DOHH2 (cell line): Measurements from ENCODE around the gene PHLDA1.
"Not testable (repeated sequence)": the region's sequence is repeated elsewhere in the genome, so short reads cannot be mapped to it uniquely, and the experiment has no call there.

Source experiments
- H3F3A ChIP-seq: fragments of 200-600 bp; sonication (generic), shearing (Covaris generic); 2 replicates; pipeline ENCODE4 v1.6.0; 2016; ENCODE audit warnings: antibody characterized with exemption, mild to moderate bottlenecking; ENCODE audit not compliant: control insufficient read depth, insufficient read depth
- H3K27ac ChIP-seq: fragments of 200-600 bp; sonication (generic); 2 replicates; pipeline ENCODE4 v1.5.1; 2014; ENCODE audit warnings: low read depth, mild to moderate bottlenecking, low read length, moderate library complexity
- H3K27me3 ChIP-seq: fragments of 200-600 bp; sonication (generic); 2 replicates; pipeline ENCODE4 v1.6.1; 2014; ENCODE audit warnings: mild to moderate bottlenecking, low read length, mixed read lengths; ENCODE audit not compliant: control insufficient read depth
- H3K36me3 ChIP-seq: fragments of 200-600 bp; sonication (generic); 2 replicates; pipeline ENCODE4 v1.6.1; 2014; ENCODE audit warnings: mild to moderate bottlenecking, low read length, moderate library complexity, mixed read lengths; ENCODE audit not compliant: control insufficient read depth
- H3K4me1 ChIP-seq: fragments of 200-600 bp; sonication (generic); 2 replicates; pipeline ENCODE4 v1.6.1; 2014; ENCODE audit warnings: mild to moderate bottlenecking, low read length, mixed read lengths; ENCODE audit not compliant: control insufficient read depth
- H3K4me2 ChIP-seq: fragments of 200-600 bp; sonication (generic); 2 replicates; pipeline ENCODE4 v1.6.0; 2014; ENCODE audit warnings: mild to moderate bottlenecking, low read length, moderate library complexity
- H3K4me3 ChIP-seq: fragments of 200-600 bp; sonication (generic); 2 replicates; pipeline ENCODE4 v1.5.1; 2014; ENCODE audit warnings: mild to moderate bottlenecking, low read length, mixed read lengths
- H3K79me2 ChIP-seq: fragments of 200-600 bp; sonication (generic); 2 replicates; pipeline ENCODE4 v1.6.1; 2014; ENCODE audit warnings: mild to moderate bottlenecking, low read length, mixed read lengths; ENCODE audit not compliant: control insufficient read depth
- H3K9me2 ChIP-seq: fragments of 200-600 bp; sonication (generic); replicated peaks from 2 replicates; pipeline ENCODE4 v1.6.1; 2014; ENCODE audit warnings: mild to moderate bottlenecking, low read length, mixed read lengths; ENCODE audit not compliant: control insufficient read depth
- H3K9me3 ChIP-seq: fragments of 200-600 bp; sonication (generic); 2 replicates; pipeline ENCODE4 v1.6.1; 2014; ENCODE audit warnings: antibody characterized with exemption, low read length, mixed read lengths; ENCODE audit not compliant: control insufficient read depth, insufficient read depth
- H4K20me1 ChIP-seq: fragments of 200-600 bp; sonication (generic); 2 replicates; pipeline ENCODE4 v1.6.0; 2014; ENCODE audit warnings: low read depth, mild to moderate bottlenecking, antibody characterized with exemption, low read length, moderate library complexity; ENCODE audit not compliant: control insufficient read depth, insufficient read depth
- EZH2phosphoT487 ChIP-seq: fragments of 200-600 bp; sonication (generic); IDR thresholded peaks from 2 replicates; pipeline ENCODE4 v1.6.1; 2017; ENCODE audit warnings: borderline replicate concordance, mild to moderate bottlenecking, antibody characterized with exemption, low read length, moderate library complexity, mixed read lengths
- TF ChIP-seq, protein P1 (sequence below): fragments of 200-600 bp; sonication (generic); IDR thresholded peaks from one replicate; pipeline ENCODE4 v1.5.1; 2014; ENCODE audit warnings: antibody characterized with exemption, mild to moderate bottlenecking, low read depth, low read length; ENCODE audit not compliant: poor library complexity, severe bottlenecking

Gene PHLDA1

DNA sequence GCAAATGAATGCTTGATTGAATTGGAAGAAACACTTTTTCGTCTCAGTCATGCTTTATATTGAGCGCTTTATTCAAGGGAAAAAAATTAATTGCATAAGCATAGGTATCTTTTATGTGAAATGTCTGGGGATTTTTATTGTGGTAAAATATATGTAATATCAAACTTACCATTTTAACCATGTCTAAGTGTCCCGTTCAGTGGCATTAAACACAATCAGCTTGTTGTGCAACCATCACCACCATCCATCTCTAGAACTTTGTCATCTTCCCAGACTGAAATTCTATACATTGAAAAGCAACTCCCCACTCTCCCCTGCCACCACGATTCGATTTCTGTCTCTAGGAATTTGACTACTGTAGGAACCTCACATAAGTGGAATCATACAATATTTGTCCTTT is 39.8 kb downstream of the PHLDA1 start:
- Histone ChIP-seq H3K4me1 (no peaks in the 10 kb centered on the region), H3K36me3 (no peaks in the 10 kb centered on the region), H3K4me3 (no peak overlapping the region), H3K9me2 (no peaks in the 10 kb centered on the region), H3K4me2 (no peak overlapping the region), H3K27ac (no peak overlapping the region), H3F3A (no peaks in the 10 kb centered on the region), H3K27me3 (peaks cover 10% of the 10 kb centered on the region), H3K79me2 (no peaks in the 10 kb centered on the region), H3K9me3 (no peaks in the 10 kb centered on the region), H4K20me1 (no peaks in the 10 kb centered on the region)
- TF ChIP-seq EZH2phosphoT487, result no peak
- TF ChIP-seq, protein P1, sequence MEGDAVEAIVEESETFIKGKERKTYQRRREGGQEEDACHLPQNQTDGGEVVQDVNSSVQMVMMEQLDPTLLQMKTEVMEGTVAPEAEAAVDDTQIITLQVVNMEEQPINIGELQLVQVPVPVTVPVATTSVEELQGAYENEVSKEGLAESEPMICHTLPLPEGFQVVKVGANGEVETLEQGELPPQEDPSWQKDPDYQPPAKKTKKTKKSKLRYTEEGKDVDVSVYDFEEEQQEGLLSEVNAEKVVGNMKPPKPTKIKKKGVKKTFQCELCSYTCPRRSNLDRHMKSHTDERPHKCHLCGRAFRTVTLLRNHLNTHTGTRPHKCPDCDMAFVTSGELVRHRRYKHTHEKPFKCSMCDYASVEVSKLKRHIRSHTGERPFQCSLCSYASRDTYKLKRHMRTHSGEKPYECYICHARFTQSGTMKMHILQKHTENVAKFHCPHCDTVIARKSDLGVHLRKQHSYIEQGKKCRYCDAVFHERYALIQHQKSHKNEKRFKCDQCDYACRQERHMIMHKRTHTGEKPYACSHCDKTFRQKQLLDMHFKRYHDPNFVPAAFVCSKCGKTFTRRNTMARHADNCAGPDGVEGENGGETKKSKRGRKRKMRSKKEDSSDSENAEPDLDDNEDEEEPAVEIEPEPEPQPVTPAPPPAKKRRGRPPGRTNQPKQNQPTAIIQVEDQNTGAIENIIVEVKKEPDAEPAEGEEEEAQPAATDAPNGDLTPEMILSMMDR, result no peak

DNA sequence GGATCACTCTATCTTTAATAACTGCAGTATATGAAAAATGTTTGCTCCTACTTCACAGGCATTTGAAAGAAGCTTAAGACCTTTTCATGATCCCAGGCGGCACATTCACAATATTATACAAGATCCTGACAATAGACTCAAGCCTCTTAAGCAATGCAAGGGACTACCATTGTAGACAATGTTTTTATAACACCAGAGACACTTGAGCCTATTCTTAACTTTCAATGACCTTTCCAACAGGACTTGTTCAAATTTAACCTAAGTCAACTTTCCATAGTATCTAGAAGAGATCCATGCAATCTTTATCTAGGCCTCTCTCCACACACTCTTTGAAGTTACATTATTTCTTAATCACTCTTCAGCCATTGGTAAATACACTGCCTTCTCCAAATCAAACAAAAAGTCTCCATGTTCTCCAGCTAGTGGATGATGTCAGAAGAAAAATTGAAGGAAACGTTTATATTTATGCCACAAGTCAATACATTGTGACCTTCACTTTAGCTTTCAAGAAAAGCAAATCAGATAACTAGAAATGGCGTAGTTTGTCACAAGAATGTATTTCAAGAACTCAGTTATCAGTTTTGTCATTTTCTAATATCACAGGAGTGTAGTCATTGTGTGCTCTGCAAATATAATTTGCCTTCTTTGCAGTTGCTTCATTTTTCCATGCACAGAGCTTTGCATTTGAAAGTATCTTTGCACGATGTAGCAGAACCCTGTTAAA is 41.2 kb downstream of the PHLDA1 start:
- no peak overlapping the region for H3K27ac ChIP-seq
- no peaks in the 10 kb centered on the region for H3K9me3 ChIP-seq
- H3K4me2 ChIP-seq, result no peak overlapping the region
- H3K27me3 ChIP-seq, result peaks cover 14% of the 10 kb centered on the region
- no peaks in the 10 kb centered on the region for H3K79me2 ChIP-seq
- no peak overlapping the region for H3K4me3 ChIP-seq
- H3F3A ChIP-seq, result no peaks in the 10 kb centered on the region
- no peak for TF ChIP-seq EZH2phosphoT487
- TF ChIP-seq, protein P1, result no peak
- H4K20me1 ChIP-seq, result no peaks in the 10 kb centered on the region
- no peaks in the 10 kb centered on the region for H3K36me3 ChIP-seq
- H3K4me1 ChIP-seq, result no peaks in the 10 kb centered on the region
- no peaks in the 10 kb centered on the region for H3K9me2 ChIP-seq

DNA sequence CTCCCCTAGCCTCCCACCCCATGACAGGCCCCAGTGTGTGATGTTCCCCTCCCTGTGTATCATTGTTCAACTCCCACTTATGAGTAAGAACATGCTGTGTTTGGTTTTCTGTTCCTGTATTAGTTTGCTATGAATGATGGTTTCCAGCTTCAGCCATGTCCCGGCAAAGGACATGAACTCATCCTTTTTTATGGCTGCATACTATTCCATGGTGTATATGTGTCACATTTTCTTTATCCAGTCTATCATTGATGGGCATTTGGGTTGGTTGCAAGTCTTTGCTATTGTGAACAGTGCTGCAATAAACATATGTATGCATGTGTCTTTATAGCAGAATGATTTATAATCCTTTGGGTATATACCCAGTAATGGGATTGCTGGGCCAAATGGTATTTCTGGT is 43.9 kb downstream of the PHLDA1 start:
- not testable (repeated sequence) for H3K36me3 ChIP-seq, H3K4me1 ChIP-seq, H3K27ac ChIP-seq, H3F3A ChIP-seq, H4K20me1 ChIP-seq, H3K4me3 ChIP-seq, H3K9me2 ChIP-seq, H3K4me2 ChIP-seq, H3K79me2 ChIP-seq, H3K9me3 ChIP-seq
- peaks cover 17% of the 10 kb centered on the region for H3K27me3 ChIP-seq

DNA sequence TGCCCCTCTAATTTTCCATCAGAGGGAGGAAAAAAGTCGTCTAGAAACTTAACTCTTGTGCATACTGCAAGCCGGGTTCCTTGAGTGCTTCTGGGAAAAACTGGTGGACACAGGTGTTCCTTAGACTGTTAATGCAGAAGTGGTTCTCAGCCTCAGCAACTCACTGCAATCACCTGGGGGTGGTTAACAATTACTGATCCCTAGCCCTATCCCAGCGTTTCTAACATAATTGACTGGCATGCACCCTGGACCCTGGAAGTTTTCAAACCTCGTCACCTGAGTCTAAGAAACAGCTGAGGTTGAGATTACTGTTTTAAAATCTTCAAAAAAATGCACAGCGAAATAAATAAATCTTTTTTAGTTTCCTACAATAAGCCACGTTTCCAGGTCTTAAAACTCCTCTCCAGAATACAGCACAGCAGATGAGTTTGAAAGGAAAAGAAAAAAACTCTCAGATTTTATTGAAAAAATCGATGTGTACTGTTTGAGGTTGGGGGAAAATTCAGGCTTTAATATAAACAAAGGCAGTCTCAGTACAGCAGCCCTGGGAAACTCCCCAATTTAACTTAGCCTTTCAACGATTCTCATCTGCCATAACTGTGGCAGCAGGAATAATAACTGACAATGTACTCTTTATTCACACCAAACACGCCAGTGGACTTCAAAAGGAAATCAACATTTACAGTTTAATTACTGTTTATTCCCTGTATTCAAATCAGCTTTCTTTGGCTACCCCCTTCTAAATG is 45.4 kb downstream of the PHLDA1 start:
- H3K4me2 ChIP-seq, result no peak overlapping the region
- H4K20me1 ChIP-seq, result no peaks in the 10 kb centered on the region
- H3K4me3 ChIP-seq, result no peak overlapping the region
- H3K4me1 ChIP-seq, result no peaks in the 10 kb centered on the region
- no peak overlapping the region for H3K27ac ChIP-seq
- peaks cover 22% of the 10 kb centered on the region for H3K27me3 ChIP-seq
- no peaks in the 10 kb centered on the region for H3K9me2 ChIP-seq
- no peak for TF ChIP-seq EZH2phosphoT487
- TF ChIP-seq, protein P1, result no peak
- H3K79me2 ChIP-seq, result no peaks in the 10 kb centered on the region
- no peaks in the 10 kb centered on the region for H3K36me3 ChIP-seq
- no peaks in the 10 kb centered on the region for H3K9me3 ChIP-seq
- H3F3A ChIP-seq, result no peaks in the 10 kb centered on the region
